HepG2 (cell line): ENCODE results near the gene EI24. TPM values are rescaled to one million over a fixed set of nuclear protein-coding genes. Genes with fewer than 3 reads are reported as not detected.

Source experiments
- BCL6 ChIP-seq: IDR thresholded peaks from 2 replicates; pipeline ENCODE4 v1.6.1; 2016; ENCODE audit warnings: missing genetic modification reagents, missing compliant biosample characterization
- CENPX ChIP-seq: sonication (generic); formaldehyde crosslinking; IDR thresholded peaks from 2 replicates; pipeline ENCODE4 v1.9.0; 2021; ENCODE audit warnings: mild to moderate bottlenecking, missing genetic modification reagents, moderate library complexity
- CHD2 ChIP-seq: IDR thresholded peaks from 2 replicates; pipeline ENCODE4 v1.6.1; 2011; ENCODE audit warnings: low read depth, low read length, improper control_type of control experiment
- LRRFIP1 ChIP-seq: sonication (generic); formaldehyde crosslinking; conservative IDR thresholded peaks from 2 replicates; pipeline ENCODE4 v1.4.0; 2020; ENCODE audit warnings: missing genetic modification reagents
- PREB ChIP-seq: sonication (generic); formaldehyde crosslinking; IDR thresholded peaks from 2 replicates; pipeline ENCODE4 v1.4.0; 2020; ENCODE audit warnings: missing genetic modification reagents
- SRSF1 ChIP-seq: fragments of 200-400 bp; formaldehyde crosslinking; optimal IDR thresholded peaks from 2 replicates; pipeline ENCODE3; 2017; ENCODE audit warnings: mild to moderate bottlenecking, low read depth, low read length, moderate library complexity
- STAG1 ChIP-seq: sonication (generic); formaldehyde crosslinking; IDR thresholded peaks from 2 replicates; pipeline ENCODE4 v1.4.0; 2020; ENCODE audit warnings: missing genetic modification reagents
- SUZ12 ChIP-seq: fragments of 150-350 bp; IDR thresholded peaks from 2 replicates; pipeline ENCODE4 v1.6.1; 2014; ENCODE audit warnings: low read depth, low read length
- ZBTB37 ChIP-seq: sonication (generic); formaldehyde crosslinking; IDR thresholded peaks from 2 replicates; pipeline ENCODE4 v1.4.0; 2020; ENCODE audit warnings: mild to moderate bottlenecking, missing genetic modification reagents
- ZNF282 ChIP-seq: fragments of 450-650 bp; IDR thresholded peaks from 2 replicates; pipeline ENCODE4 v1.6.1; 2018; ENCODE audit not compliant: partially characterized antibody
- ZNF468 ChIP-seq: sonication (generic); formaldehyde crosslinking; IDR thresholded peaks from 2 replicates; pipeline ENCODE4 v1.8.0; 2022; ENCODE audit warnings: mild to moderate bottlenecking, moderate library complexity, missing genetic modification reagents
- ZNF589 ChIP-seq: sonication (generic); formaldehyde crosslinking; conservative IDR thresholded peaks from 2 replicates; pipeline ENCODE4 v1.8.0; 2022; ENCODE audit warnings: mild to moderate bottlenecking, moderate library complexity, missing genetic modification reagents
- polyA plus RNA-seq, 8 experiments: library from polyadenylated mRNA; depleted of rRNA in 3 of 8; stranded (reverse) in 7 of 8; unstranded in 1 of 8; fragments of >200 nt; fragmentation: Illumina TruSeq in 4 of 8; extraction: Trizol in 4 of 8; gene quantifications; 2 replicates each; pipeline versions ENCODE4 v1.2.1 to v1.2.3, GENCODE V29; 2011 to 2016; ENCODE audit warnings: low read depth in 4 of 8, missing spikeins in 1 of 8, mixed read lengths in 1 of 8; ENCODE audit not compliant: insufficient read depth in 1 of 8
- total RNA-seq, 5 experiments: library from RNA; depleted of rRNA; stranded (reverse); fragments of >200 nt; fragmentation: Illumina TruSeq; extraction: Trizol; gene quantifications; 2 replicates each; pipeline ENCODE4 v1.2.3, GENCODE V29; 2016; ENCODE audit warnings: low read depth in 1 of 5
- TF ChIP-seq, protein P1 (sequence below): sonication (generic); formaldehyde crosslinking; IDR thresholded peaks from 2 replicates; pipeline ENCODE4 v1.4.0; 2020; ENCODE audit warnings: missing genetic modification reagents
- TF ChIP-seq, protein P2 (sequence below), 2 experiments: sonication (generic) in 1 of 2; formaldehyde crosslinking in 1 of 2; IDR thresholded peaks; 2 replicates each; pipeline versions ENCODE4 v1.5.1 to v1.6.1; 2011 to 2020; ENCODE audit warnings: borderline replicate concordance in 1 of 2, low read depth in 1 of 2, low read length in 1 of 2, mild to moderate bottlenecking in 1 of 2, missing genetic modification reagents in 1 of 2, moderate library complexity in 1 of 2
- TF ChIP-seq, protein P3 (sequence below): sonication (generic); formaldehyde crosslinking; IDR thresholded peaks from 2 replicates; pipeline ENCODE4 v1.4.0; 2020; ENCODE audit warnings: missing genetic modification reagents

The EI24 gene
- total and polyA plus RNA-seq, 2 of the 13 experiments (the other 11 are each of a cell fraction or from before 2014, with no cell fraction given) = 84.7 to 126 TPM

GRCh38 chr11:125625630-125626287 lies 56.5 kb downstream of the EI24 start (continued):
- TF ChIP-seq, protein P1, sequence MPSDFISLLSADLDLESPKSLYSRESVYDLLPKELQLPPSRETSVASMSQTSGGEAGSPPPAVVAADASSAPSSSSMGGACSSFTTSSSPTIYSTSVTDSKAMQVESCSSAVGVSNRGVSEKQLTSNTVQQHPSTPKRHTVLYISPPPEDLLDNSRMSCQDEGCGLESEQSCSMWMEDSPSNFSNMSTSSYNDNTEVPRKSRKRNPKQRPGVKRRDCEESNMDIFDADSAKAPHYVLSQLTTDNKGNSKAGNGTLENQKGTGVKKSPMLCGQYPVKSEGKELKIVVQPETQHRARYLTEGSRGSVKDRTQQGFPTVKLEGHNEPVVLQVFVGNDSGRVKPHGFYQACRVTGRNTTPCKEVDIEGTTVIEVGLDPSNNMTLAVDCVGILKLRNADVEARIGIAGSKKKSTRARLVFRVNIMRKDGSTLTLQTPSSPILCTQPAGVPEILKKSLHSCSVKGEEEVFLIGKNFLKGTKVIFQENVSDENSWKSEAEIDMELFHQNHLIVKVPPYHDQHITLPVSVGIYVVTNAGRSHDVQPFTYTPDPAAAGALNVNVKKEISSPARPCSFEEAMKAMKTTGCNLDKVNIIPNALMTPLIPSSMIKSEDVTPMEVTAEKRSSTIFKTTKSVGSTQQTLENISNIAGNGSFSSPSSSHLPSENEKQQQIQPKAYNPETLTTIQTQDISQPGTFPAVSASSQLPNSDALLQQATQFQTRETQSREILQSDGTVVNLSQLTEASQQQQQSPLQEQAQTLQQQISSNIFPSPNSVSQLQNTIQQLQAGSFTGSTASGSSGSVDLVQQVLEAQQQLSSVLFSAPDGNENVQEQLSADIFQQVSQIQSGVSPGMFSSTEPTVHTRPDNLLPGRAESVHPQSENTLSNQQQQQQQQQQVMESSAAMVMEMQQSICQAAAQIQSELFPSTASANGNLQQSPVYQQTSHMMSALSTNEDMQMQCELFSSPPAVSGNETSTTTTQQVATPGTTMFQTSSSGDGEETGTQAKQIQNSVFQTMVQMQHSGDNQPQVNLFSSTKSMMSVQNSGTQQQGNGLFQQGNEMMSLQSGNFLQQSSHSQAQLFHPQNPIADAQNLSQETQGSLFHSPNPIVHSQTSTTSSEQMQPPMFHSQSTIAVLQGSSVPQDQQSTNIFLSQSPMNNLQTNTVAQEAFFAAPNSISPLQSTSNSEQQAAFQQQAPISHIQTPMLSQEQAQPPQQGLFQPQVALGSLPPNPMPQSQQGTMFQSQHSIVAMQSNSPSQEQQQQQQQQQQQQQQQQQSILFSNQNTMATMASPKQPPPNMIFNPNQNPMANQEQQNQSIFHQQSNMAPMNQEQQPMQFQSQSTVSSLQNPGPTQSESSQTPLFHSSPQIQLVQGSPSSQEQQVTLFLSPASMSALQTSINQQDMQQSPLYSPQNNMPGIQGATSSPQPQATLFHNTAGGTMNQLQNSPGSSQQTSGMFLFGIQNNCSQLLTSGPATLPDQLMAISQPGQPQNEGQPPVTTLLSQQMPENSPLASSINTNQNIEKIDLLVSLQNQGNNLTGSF (CRISPR knock-in tag) = peak; percentile 88
- TF ChIP-seq ZNF282 (no peak), STAG1 (CRISPR knock-in tag) (no peak; the same call in 1 of the 2 replicates), ZBTB37 (CRISPR knock-in tag) (no peak), SUZ12 (no peak), BCL6 (CRISPR knock-in tag) (peak; percentile 26; the same call in 1 of the 2 replicates), PREB (CRISPR knock-in tag) (peak; percentile 79; the same call in 1 of the 2 replicates), ZNF589 (peak; percentile 97), CHD2 (no peak), ZNF468 (CRISPR knock-in tag) (peak; percentile 53; the same call in 1 of the 2 replicates), CENPX (CRISPR knock-in tag) (no peak), LRRFIP1 (CRISPR knock-in tag) (0 out of 2 replicates have a peak, but pooled peaks have one; percentile 25), SRSF1 (peak; percentile 94)
- TF ChIP-seq, protein P2, sequence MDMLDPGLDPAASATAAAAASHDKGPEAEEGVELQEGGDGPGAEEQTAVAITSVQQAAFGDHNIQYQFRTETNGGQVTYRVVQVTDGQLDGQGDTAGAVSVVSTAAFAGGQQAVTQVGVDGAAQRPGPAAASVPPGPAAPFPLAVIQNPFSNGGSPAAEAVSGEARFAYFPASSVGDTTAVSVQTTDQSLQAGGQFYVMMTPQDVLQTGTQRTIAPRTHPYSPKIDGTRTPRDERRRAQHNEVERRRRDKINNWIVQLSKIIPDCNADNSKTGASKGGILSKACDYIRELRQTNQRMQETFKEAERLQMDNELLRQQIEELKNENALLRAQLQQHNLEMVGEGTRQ (IDR thresholded peaks at IDR 0.05; ENCODE audit: low read depth, low read length) = no peak
- TF ChIP-seq, protein P2 (CRISPR knock-in tag; IDR thresholded peaks at IDR 0.05; ENCODE audit: borderline replicate concordance) = no peak
- TF ChIP-seq, protein P3, sequence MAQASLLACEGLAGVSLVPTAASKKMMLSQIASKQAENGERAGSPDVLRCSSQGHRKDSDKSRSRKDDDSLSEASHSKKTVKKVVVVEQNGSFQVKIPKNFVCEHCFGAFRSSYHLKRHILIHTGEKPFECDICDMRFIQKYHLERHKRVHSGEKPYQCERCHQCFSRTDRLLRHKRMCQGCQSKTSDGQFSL (CRISPR knock-in tag) = no peak
